Thyroid gland (tissue), 4 donors: ENCODE results near the gene NBAS.

Experiments
- CTCF ChIP-seq, 6 experiments: fragments of 200-600 bp in 3 of 6; fragments of 450-650 bp in 3 of 6; sonication (generic) in 3 of 6; IDR thresholded peaks; one replicate each; pipeline ENCODE4 v1.5.1; 2016 to 2019; ENCODE audit warnings: antibody characterized with exemption in 6 of 6, mild to moderate bottlenecking in 2 of 6, inconsistent platforms in 1 of 6, moderate library complexity in 1 of 6
- POLR2A ChIP-seq, 2 donors: fragments of 450-650 bp; IDR thresholded peaks; one replicate each; pipeline ENCODE4 v1.6.1; 2017; ENCODE audit warnings: antibody characterized with exemption in 2 of 2, mild to moderate bottlenecking in 2 of 2, moderate library complexity in 1 of 2

GRCh38 chr2:15562354-15563031, 1.4 kb upstream of the NBAS start:
- TF ChIP-seq POLR2A (IDR thresholded peaks at IDR 0.05) (no peak), CTCF (IDR thresholded peaks at IDR 0.05) (no peak)
